DND-41 (cell line): Measurements from ENCODE around the gene C1D.

Experiments
- EZH2 ChIP-seq: IDR thresholded peaks from 3 replicates; pipeline ENCODE4 v1.6.1; 2012; ENCODE audit warnings: borderline replicate concordance, low read depth, mild to moderate bottlenecking, moderate library complexity, low read length, inconsistent platforms; ENCODE audit not compliant: severe bottlenecking
- TF ChIP-seq, protein P1 (sequence below): IDR thresholded peaks from 2 replicates; pipeline ENCODE4 v1.5.1; 2012; ENCODE audit warnings: borderline replicate concordance, low read length, moderate library complexity, mild to moderate bottlenecking; ENCODE audit not compliant: poor library complexity, severe bottlenecking; ENCODE audit errors: extremely low read depth

DNA sequence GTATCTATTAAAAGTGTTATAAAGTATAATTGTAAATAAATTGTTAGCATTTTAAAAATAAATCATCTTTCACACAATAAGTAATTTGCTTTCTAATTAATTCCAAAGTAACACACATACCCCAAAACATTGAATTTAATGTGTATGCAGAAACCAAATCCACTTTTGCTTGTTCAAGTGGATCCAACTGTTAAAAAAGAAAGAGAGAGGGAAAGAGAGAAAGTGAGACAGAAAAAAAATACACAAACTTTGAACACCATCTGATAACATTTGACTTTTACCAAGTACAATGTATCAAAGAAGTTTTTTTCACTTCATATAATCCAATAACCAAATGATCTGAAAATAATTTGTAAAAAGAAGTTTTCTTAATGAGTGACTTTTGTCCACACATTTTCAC is 16.6 kb downstream of the C1D start:
- TF ChIP-seq, protein P1, sequence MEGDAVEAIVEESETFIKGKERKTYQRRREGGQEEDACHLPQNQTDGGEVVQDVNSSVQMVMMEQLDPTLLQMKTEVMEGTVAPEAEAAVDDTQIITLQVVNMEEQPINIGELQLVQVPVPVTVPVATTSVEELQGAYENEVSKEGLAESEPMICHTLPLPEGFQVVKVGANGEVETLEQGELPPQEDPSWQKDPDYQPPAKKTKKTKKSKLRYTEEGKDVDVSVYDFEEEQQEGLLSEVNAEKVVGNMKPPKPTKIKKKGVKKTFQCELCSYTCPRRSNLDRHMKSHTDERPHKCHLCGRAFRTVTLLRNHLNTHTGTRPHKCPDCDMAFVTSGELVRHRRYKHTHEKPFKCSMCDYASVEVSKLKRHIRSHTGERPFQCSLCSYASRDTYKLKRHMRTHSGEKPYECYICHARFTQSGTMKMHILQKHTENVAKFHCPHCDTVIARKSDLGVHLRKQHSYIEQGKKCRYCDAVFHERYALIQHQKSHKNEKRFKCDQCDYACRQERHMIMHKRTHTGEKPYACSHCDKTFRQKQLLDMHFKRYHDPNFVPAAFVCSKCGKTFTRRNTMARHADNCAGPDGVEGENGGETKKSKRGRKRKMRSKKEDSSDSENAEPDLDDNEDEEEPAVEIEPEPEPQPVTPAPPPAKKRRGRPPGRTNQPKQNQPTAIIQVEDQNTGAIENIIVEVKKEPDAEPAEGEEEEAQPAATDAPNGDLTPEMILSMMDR = no peak
- TF ChIP-seq EZH2 = no peak
